Mesendoderm (in vitro differentiated cells): ENCODE measurements around the gene GLYR1.

ENCODE experiments used
- DNase-seq: peaks from one replicate; pipeline ENCODE4 v3.0.0; 2013
- H2AK5ac ChIP-seq: 2 replicates; pipeline ENCODE4 v1.6.1; 2013; ENCODE audit warnings: low read length, inconsistent platforms
- H2BK120ac ChIP-seq: 2 replicates; pipeline ENCODE4 v1.6.1; 2013; ENCODE audit warnings: low read depth, mild to moderate bottlenecking, low read length, moderate library complexity, mixed read lengths
- H2BK15ac ChIP-seq: replicated peaks from 2 replicates; pipeline ENCODE4 v1.6.1; 2013; ENCODE audit warnings: low read depth, mild to moderate bottlenecking, moderate library complexity
- H2BK5ac ChIP-seq: 2 replicates; pipeline ENCODE4 v1.6.1; 2013; ENCODE audit warnings: low read length, inconsistent platforms
- H3K18ac ChIP-seq: 2 replicates; pipeline ENCODE4 v1.6.1; 2013; ENCODE audit warnings: mild to moderate bottlenecking, low read length, mixed read lengths
- H3K23ac ChIP-seq: one replicate; pipeline ENCODE4 v1.6.1; 2013; ENCODE audit warnings: low read length
- H3K27ac ChIP-seq: 2 replicates; pipeline ENCODE4 v1.5.1; 2013; ENCODE audit warnings: low read depth, mild to moderate bottlenecking, inconsistent platforms, low read length, moderate library complexity
- H3K27me3 ChIP-seq: 2 replicates; pipeline ENCODE4 v1.6.1; 2013; ENCODE audit warnings: low read length, control low read depth, mild to moderate bottlenecking, inconsistent platforms; ENCODE audit not compliant: insufficient read depth, poor library complexity
- H3K36me3 ChIP-seq: 2 replicates; pipeline ENCODE4 v1.6.1; 2013; ENCODE audit warnings: low read length, inconsistent platforms; ENCODE audit not compliant: control insufficient read depth, insufficient read depth
- H3K4ac ChIP-seq: one replicate; pipeline ENCODE4 v1.6.1; 2013; ENCODE audit warnings: low read depth, mild to moderate bottlenecking, low read length, moderate library complexity
- H3K4me1 ChIP-seq: 2 replicates; pipeline ENCODE4 v1.6.1; 2013; ENCODE audit warnings: low read depth, low read length, inconsistent platforms; ENCODE audit not compliant: control insufficient read depth
- H3K4me2 ChIP-seq: 2 replicates; pipeline ENCODE4 v1.6.1; 2013; ENCODE audit warnings: low read length
- H3K4me3 ChIP-seq: 2 replicates; pipeline ENCODE4 v1.5.1; 2013; ENCODE audit warnings: mild to moderate bottlenecking, low read length
- H3K56ac ChIP-seq: one replicate; pipeline ENCODE4 v1.6.1; 2013; ENCODE audit warnings: low read length
- H3K79me1 ChIP-seq: 2 replicates; pipeline ENCODE4 v1.6.1; 2013; ENCODE audit warnings: low read length, inconsistent platforms
- H3K79me2 ChIP-seq: 2 replicates; pipeline ENCODE4 v1.6.1; 2013; ENCODE audit warnings: mild to moderate bottlenecking, low read length; ENCODE audit not compliant: control insufficient read depth, insufficient read depth
- H3K9ac ChIP-seq: 2 replicates; pipeline ENCODE4 v1.6.1; 2013; ENCODE audit warnings: low read length, inconsistent platforms
- H4K5ac ChIP-seq: one replicate; pipeline ENCODE4 v1.6.1; 2013; ENCODE audit warnings: low read length
- H4K8ac ChIP-seq: one replicate; pipeline ENCODE4 v1.6.1; 2013; ENCODE audit warnings: low read depth, mild to moderate bottlenecking, control low read depth, low read length, moderate library complexity
- WGBS: extraction: QIAGEN DNeasy Blood & Tissue Kit; methylation state at CpG from one replicate; pipeline ENCODE4 v1.1.7; 2013; ENCODE audit warnings: low lambda C conversion rate, missing lambda C conversion rate; ENCODE audit not compliant: insufficient coverage; ENCODE audit errors: extremely low coverage; 5-methylcytosine and 5-hydroxymethylcytosine counted together

The GLYR1 gene

GRCh38 chr16:4832698-4833343, 14.3 kb downstream of the GLYR1 start:
- peaks cover 22% of the 10 kb centered on the region for H3K36me3 ChIP-seq
- no peak overlapping the region for H4K8ac ChIP-seq
- no CpG with 5 or more reads among the region's 6 CpGs for WGBS

GRCh38 chr16:4831616-4832015, 15.5 kb downstream of the GLYR1 start:
- H4K8ac ChIP-seq, result no peak overlapping the region
- H2BK15ac ChIP-seq, result no peak overlapping the region
- H3K79me2 ChIP-seq, result no peaks in the 10 kb centered on the region
- no peak overlapping the region for H3K4me3 ChIP-seq
- H3K4me2 ChIP-seq, result no peak overlapping the region
- no peak overlapping the region for H2BK120ac ChIP-seq
- no peak overlapping the region for H2BK5ac ChIP-seq
- H3K27me3 ChIP-seq, result no peaks in the 10 kb centered on the region
- no peak overlapping the region for H3K23ac ChIP-seq
- no peak overlapping the region for H3K27ac ChIP-seq
- no CpG with 5 or more reads among the region's 8 CpGs for WGBS
- peaks cover 4% of the 10 kb centered on the region for H3K79me1 ChIP-seq
- no peak overlapping the region for H3K4ac ChIP-seq
- H3K36me3 ChIP-seq, result peaks cover 26% of the 10 kb centered on the region
- H3K56ac ChIP-seq, result no peak overlapping the region
- no peak overlapping the region for H4K5ac ChIP-seq
- no peak for DNase-seq
- no peaks in the 10 kb centered on the region for H3K4me1 ChIP-seq
- H3K9ac ChIP-seq, result no peak overlapping the region
- no peak overlapping the region for H3K18ac ChIP-seq
- H2AK5ac ChIP-seq, result no peak overlapping the region

More at GRCh38 chr16:4832698-4833343, 14.3 kb downstream of the GLYR1 start:
- H3K4me2 ChIP-seq, result no peak overlapping the region
- no peak overlapping the region for H3K4ac ChIP-seq
- no peak overlapping the region for H3K4me3 ChIP-seq
- H3K79me1 ChIP-seq, result peaks cover 4% of the 10 kb centered on the region
- no peaks in the 10 kb centered on the region for H3K27me3 ChIP-seq
- H4K5ac ChIP-seq, result no peak overlapping the region
- no peak overlapping the region for H3K56ac ChIP-seq
- no peak overlapping the region for H3K9ac ChIP-seq
- no peak overlapping the region for H3K18ac ChIP-seq
- H3K4me1 ChIP-seq, result no peaks in the 10 kb centered on the region
- no peak overlapping the region for H2BK5ac ChIP-seq
- no peak overlapping the region for H2BK120ac ChIP-seq
- no peak for DNase-seq
- no peak overlapping the region for H3K27ac ChIP-seq
- H3K23ac ChIP-seq, result no peak overlapping the region
- H2BK15ac ChIP-seq, result no peak overlapping the region
- H2AK5ac ChIP-seq, result no peak overlapping the region
- H3K79me2 ChIP-seq, result no peaks in the 10 kb centered on the region

- no peak for DNase-seq
- Histone ChIP-seq H3K9ac (no peak overlapping the region), H3K79me1 (peaks cover 4% of the 10 kb centered on the region), H4K5ac (no peak overlapping the region), H3K23ac (no peak overlapping the region), H3K27ac (no peak overlapping the region), H3K79me2 (no peaks in the 10 kb centered on the region), H3K56ac (no peak overlapping the region), H2BK120ac (no peak overlapping the region), H3K4me2 (no peak overlapping the region), H3K18ac (no peak overlapping the region), H3K36me3 (peaks cover 31% of the 10 kb centered on the region), H2BK15ac (no peak overlapping the region), H3K27me3 (no peaks in the 10 kb centered on the region), H2AK5ac (no peak overlapping the region), H2BK5ac (no peak overlapping the region), H4K8ac (no peak overlapping the region), H3K4me3 (no peak overlapping the region), H3K4me1 (no peaks in the 10 kb centered on the region), H3K4ac (no peak overlapping the region)
- WGBS, result no CpG with 5 or more reads among the region's 7 CpGs
Observed at GRCh38 chr16:4830408-4830807, 16.7 kb downstream of the GLYR1 start.

GRCh38 chr16:4828567-4829321, 18.3 kb downstream of the GLYR1 start:
- no peaks in the 10 kb centered on the region for H3K27me3 ChIP-seq
- DNase-seq, result no peak
- peaks cover 37% of the 10 kb centered on the region for H3K36me3 ChIP-seq
- H3K79me1 ChIP-seq, result peaks cover 2% of the 10 kb centered on the region
- H3K18ac ChIP-seq, result no peak overlapping the region
- no peak overlapping the region for H3K4me2 ChIP-seq
- H2BK15ac ChIP-seq, result no peak overlapping the region
- H2AK5ac ChIP-seq, result no peak overlapping the region
- no peak overlapping the region for H4K5ac ChIP-seq
- H4K8ac ChIP-seq, result no peak overlapping the region
- no peak overlapping the region for H3K4ac ChIP-seq
- H3K23ac ChIP-seq, result no peak overlapping the region
- no peak overlapping the region for H2BK120ac ChIP-seq
- H3K4me1 ChIP-seq, result no peaks in the 10 kb centered on the region
- H2BK5ac ChIP-seq, result no peak overlapping the region
- no peak overlapping the region for H3K27ac ChIP-seq
- no CpG with 5 or more reads among the region's 11 CpGs for WGBS
- no peak overlapping the region for H3K56ac ChIP-seq
- no peak overlapping the region for H3K9ac ChIP-seq
- no peak overlapping the region for H3K4me3 ChIP-seq
- no peaks in the 10 kb centered on the region for H3K79me2 ChIP-seq

- Histone ChIP-seq H2BK120ac (no peak overlapping the region), H4K8ac (no peak overlapping the region), H3K23ac (no peak overlapping the region), H4K5ac (no peak overlapping the region), H2BK5ac (no peak overlapping the region), H3K4ac (no peak overlapping the region), H3K4me1 (no peaks in the 10 kb centered on the region), H3K56ac (no peak overlapping the region), H3K27me3 (no peaks in the 10 kb centered on the region), H3K79me2 (no peaks in the 10 kb centered on the region), H2AK5ac (no peak overlapping the region), H3K36me3 (peaks cover 38% of the 10 kb centered on the region), H2BK15ac (no peak overlapping the region), H3K4me3 (no peak overlapping the region), H3K18ac (no peak overlapping the region), H3K79me1 (no peaks in the 10 kb centered on the region), H3K4me2 (no peak overlapping the region), H3K9ac (no peak overlapping the region), H3K27ac (no peak overlapping the region)
- no peak for DNase-seq
- WGBS, result no CpG with 5 or more reads among the region's 10 CpGs
Observed at GRCh38 chr16:4826980-4827379, 20.1 kb downstream of the GLYR1 start.
